CD4-positive, alpha-beta memory T cell (primary cell): ENCODE measurements around the gene PLXNA2. TPM values are rescaled to one million over a fixed set of nuclear protein-coding genes. Genes with fewer than 3 reads are reported as not detected.

Experiments
- CTCF ChIA-PET: fragments of 350-600 bp; sonication (Branson Sonifier 250); formaldehyde crosslinking; loops from one replicate; lab custom pipeline; 2021; ENCODE audit warnings: inconsistent platforms; ENCODE audit not compliant: partially characterized antibody; lab: Charles Lee
- POLR2A ChIA-PET: fragments of 350-600 bp; sonication (Branson Sonifier 250); formaldehyde crosslinking; loops from one replicate; lab custom pipeline; 2021; ENCODE audit not compliant: partially characterized antibody; lab: Charles Lee
- DNase-seq, 5 donors: peaks; one replicate each; pipeline versions ENCODE4 v3.0.0 to v3.0.0-alpha.2; 2020 to 2022; ENCODE audit warnings: mixed read lengths in 1 of 5
- H3K27ac ChIP-seq: one replicate; pipeline ENCODE4 v1.7.0; 2013; ENCODE audit warnings: low read depth, low read length
- H3K27me3 ChIP-seq: 2 replicates; pipeline ENCODE4 v1.7.0; 2013; ENCODE audit warnings: mild to moderate bottlenecking, low read length, moderate library complexity; ENCODE audit not compliant: insufficient read depth
- H3K36me3 ChIP-seq: 2 replicates; pipeline ENCODE4 v1.7.0; 2013; ENCODE audit warnings: mild to moderate bottlenecking, low read length, moderate library complexity; ENCODE audit not compliant: insufficient read depth
- H3K4me1 ChIP-seq: 2 replicates; pipeline ENCODE4 v1.7.0; 2013; ENCODE audit warnings: mild to moderate bottlenecking, low read length, moderate library complexity; ENCODE audit not compliant: insufficient read depth
- H3K4me3 ChIP-seq, 2 donors: one replicate each; pipeline ENCODE4 v1.7.0; 2013; ENCODE audit warnings: low read length in 2 of 2, mild to moderate bottlenecking in 1 of 2
- H3K9me3 ChIP-seq, 2 donors: one replicate each; pipeline ENCODE4 v1.7.0; 2013; ENCODE audit warnings: low read length in 2 of 2, control low read depth in 1 of 2; ENCODE audit not compliant: control insufficient read depth in 1 of 2
- H3K27ac Mint-ChIP-seq, 7 donors: one replicate each; pipeline ENCODE4 v1.8.0; 2020 to 2021; ENCODE audit warnings: mixed read lengths in 7 of 7, mild to moderate bottlenecking in 6 of 7, inconsistent platforms in 3 of 7, moderate library complexity in 3 of 7
- H3K27me3 Mint-ChIP-seq, 2 donors: one replicate each; pipeline ENCODE4 v1.8.0; 2020 to 2021; ENCODE audit warnings: mixed read lengths in 2 of 2
- H3K36me3 Mint-ChIP-seq, 2 donors: one replicate each; pipeline ENCODE4 v1.8.0; 2020 to 2021; ENCODE audit warnings: mixed read lengths in 2 of 2, inconsistent platforms in 1 of 2, mild to moderate bottlenecking in 1 of 2
- H3K4me1 Mint-ChIP-seq, 4 donors: one replicate each; pipeline ENCODE4 v1.8.0; 2020 to 2021; ENCODE audit warnings: mixed read lengths in 4 of 4, mild to moderate bottlenecking in 1 of 4
- H3K4me3 Mint-ChIP-seq, 8 donors: one replicate each; pipeline ENCODE4 v1.8.0; 2020 to 2021; ENCODE audit warnings: mixed read lengths in 8 of 8, mild to moderate bottlenecking in 7 of 8, moderate library complexity in 6 of 8, inconsistent platforms in 3 of 8
- H3K9me3 Mint-ChIP-seq, 8 donors: one replicate each; pipeline ENCODE4 v1.8.0; 2020 to 2021; ENCODE audit warnings: mixed read lengths in 8 of 8, mild to moderate bottlenecking in 5 of 8, inconsistent platforms in 3 of 8, moderate library complexity in 1 of 8
- intact Hi-C: fragments of 100-400 bp; cut with micrococcal nuclease; formaldehyde crosslinking; loops from one replicate; pipeline ENCODE4 v1.15.1; 2023
- polyA plus RNA-seq, 2 donors: library from polyadenylated mRNA; unstranded; fragments of 300-500 nt; fragmentation: Illumina TruSeq; gene quantifications; one replicate each; pipeline ENCODE4 v1.2.3, GENCODE V29; 2021
- total RNA-seq, 2 experiments: library from RNA; stranded (reverse); gene quantifications; one replicate each; pipeline ENCODE4 v1.2.3, GENCODE V29; 2021

PLXNA2 gene
- total and polyA plus RNA-seq, 4 experiments from 2014 or later, result 0.10 to 4.0 (median 1.8) TPM

DNA sequence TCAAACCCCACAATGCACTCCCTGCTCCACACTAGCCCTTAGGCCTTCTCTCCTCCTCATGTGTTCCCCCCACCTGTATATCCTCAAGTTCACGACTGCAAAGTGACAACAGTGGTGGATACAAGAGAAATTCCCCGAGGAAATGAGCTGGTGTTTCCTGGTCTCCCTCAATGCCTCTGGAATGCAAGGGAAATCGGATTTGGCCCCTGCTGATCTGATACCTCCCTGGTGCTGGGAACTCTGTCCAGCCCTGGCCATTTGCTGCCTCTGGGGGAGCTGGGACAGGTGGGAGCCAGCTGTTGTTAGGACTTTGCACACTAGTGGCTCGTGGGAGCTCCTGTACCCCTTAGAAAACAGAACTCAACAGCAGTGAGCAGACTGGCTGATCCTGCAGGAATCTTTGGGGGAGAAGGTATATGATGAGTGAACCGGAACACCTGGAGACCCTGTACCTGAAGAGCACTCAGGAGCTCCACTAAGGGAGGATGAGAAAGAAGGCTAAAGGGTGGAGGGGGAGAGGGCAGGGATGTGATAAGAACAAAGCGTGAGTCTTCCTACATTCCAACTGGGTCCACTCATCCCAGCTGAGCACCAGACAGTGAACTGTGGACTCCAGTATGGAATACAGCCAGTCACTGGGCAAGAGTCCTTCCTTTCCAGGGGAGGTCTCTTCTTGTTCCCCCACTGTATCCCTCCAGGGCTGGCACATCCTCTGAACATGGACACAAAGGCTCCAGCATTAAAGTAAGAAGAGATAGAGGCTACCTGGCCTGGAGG lies 69.3 kb downstream of the PLXNA2 start:
- DNase-seq, result no peak
- Mint-ChIP-seq H3K27ac (no peak overlapping the region), H3K9me3 (no peaks in the 10 kb centered on the region), H3K27me3 (peaks cover 4 to 9% of the 10 kb centered on the region in 2 donors), H3K4me1 (no peaks in the 10 kb centered on the region), H3K4me3 (no peak overlapping the region), H3K36me3 (no peaks in the 10 kb centered on the region)
- H3K4me3 ChIP-seq, result no peak overlapping the region
- H3K36me3 ChIP-seq, result no peaks in the 10 kb centered on the region
- no peaks in the 10 kb centered on the region for H3K9me3 ChIP-seq
- CTCF ChIA-PET, result interaction anchor here (0.8 kb wide), 1 partner anchor 25 kb away, joined by 3 read pairs; no protein-coding TSS in a partner anchor
- H3K4me1 ChIP-seq, result no peaks in the 10 kb centered on the region
- H3K27me3 ChIP-seq, result no peaks in the 10 kb centered on the region
- POLR2A ChIA-PET, result no interaction called here
- intact Hi-C loops, result no loop called here
- H3K27ac ChIP-seq, result no peak overlapping the region

DNA sequence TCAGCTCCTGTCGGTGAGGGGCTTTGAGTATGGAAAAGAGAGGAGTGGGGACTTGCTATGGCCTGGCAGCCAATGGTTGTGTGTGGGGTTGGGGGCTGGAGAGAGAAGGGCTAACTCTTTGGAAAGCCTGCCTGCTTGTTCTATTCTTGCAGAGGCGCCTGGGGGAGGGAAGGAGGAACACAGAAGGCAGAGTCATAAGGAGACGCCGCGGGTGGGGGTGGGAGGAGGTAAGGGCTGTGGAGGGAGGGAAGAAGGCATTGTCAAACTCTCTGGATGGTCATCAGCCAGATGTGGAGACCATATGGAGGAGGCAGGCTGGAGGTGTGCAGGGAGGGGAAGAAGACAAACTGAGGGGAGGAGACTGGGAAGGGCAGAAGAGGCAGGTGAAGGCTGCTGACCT lies 70.0 kb downstream of the PLXNA2 start:
- Histone ChIP-seq H3K27ac (no peak overlapping the region), H3K27me3 (no peaks in the 10 kb centered on the region), H3K4me1 (no peaks in the 10 kb centered on the region), H3K36me3 (no peaks in the 10 kb centered on the region), H3K4me3 (no peak overlapping the region), H3K9me3 (no peaks in the 10 kb centered on the region)
- Mint-ChIP-seq H3K36me3 (no peaks in the 10 kb centered on the region), H3K27ac (no peak overlapping the region), H3K4me3 (no peak overlapping the region), H3K4me1 (no peaks in the 10 kb centered on the region), H3K9me3 (no peaks in the 10 kb centered on the region), H3K27me3 (peaks cover 4 to 11% of the 10 kb centered on the region in 2 donors)
- ChIA-PET POLR2A (no interaction called here), CTCF (interaction anchor here (0.7 to 0.8 kb wide), 2 partner anchors 24 to 26 kb away, joined by 3 read pairs; no protein-coding TSS in a partner anchor)
- no peak for DNase-seq
- intact Hi-C loops, result no loop called here

DNA sequence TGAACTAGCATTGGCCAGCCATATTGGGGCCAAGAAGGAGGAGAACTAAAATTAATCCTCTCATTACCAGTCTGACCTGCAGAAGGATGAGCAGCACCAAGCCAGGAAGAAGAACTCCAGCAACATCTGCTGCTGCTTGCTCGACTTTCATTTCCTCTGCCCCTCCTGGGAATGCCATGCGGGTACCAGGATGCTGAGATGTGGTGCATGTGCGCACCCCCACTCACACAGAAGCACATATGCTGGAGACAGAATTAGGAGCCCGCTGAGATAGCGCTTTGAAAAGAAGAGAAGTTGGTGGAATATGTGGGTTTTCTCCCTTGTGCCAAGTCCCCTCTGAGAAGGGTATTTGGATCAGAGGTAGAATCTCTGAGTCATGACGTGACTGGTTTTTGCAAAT lies 70.4 kb downstream of the PLXNA2 start:
- intact Hi-C loops, result no loop called here
- no peaks in the 10 kb centered on the region for H3K36me3 Mint-ChIP-seq

DNA sequence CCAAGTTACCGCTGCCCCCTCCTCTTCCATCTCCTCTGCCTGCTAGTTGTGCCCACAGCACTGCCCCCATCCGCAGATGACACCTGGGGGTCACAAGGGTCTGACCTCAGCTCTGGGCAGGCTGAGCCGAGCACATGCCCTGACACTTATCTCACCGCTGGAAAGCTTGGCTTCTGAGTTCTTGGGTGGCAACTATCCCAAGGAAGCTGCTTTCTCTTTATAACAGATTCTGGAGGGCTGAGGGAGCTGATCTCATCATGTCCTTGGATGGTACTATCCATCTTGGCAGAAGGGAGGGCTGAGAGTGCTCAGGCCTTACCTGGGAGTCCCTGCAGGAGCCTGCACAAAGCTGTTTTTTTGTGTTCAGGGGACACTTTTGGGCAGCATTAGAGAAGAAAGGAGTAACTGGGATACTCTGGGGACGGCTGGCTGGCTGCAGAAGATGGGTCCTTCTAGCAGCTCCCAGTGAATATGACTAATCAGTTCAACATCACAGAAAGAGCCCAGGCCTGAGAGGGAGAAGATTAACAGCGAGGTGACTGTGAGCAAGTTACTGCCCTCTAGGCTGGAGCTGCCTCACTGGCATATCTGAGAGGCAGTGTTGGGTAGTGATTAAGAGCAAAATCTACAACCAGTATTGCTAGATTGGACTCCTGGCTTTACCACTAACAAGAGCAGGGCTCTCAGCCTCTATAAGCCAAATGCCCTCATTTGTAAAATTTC lies 71.6 kb downstream of the PLXNA2 start:
- Histone ChIP-seq H3K36me3 (no peaks in the 10 kb centered on the region), H3K4me3 (no peak overlapping the region), H3K9me3 (no peaks in the 10 kb centered on the region), H3K27ac (no peak overlapping the region), H3K4me1 (no peaks in the 10 kb centered on the region), H3K27me3 (no peaks in the 10 kb centered on the region)
- no peak overlapping the region for H3K4me3 Mint-ChIP-seq
- intact Hi-C loops, result no loop called here
- no peaks in the 10 kb centered on the region for H3K9me3 Mint-ChIP-seq
- peaks cover 3 to 10% of the 10 kb centered on the region in 2 donors for H3K27me3 Mint-ChIP-seq
- ChIA-PET POLR2A (no interaction called here), CTCF (interaction anchor here (1.1 to 1.2 kb wide), 2 partner anchors 41 to 72 kb away, joined by 3 read pairs; partner anchors contain the start of gene PLXNA2)
- no peaks in the 10 kb centered on the region for H3K36me3 Mint-ChIP-seq
- no peak overlapping the region for H3K27ac Mint-ChIP-seq
- no peak for DNase-seq
- no peaks in the 10 kb centered on the region for H3K4me1 Mint-ChIP-seq

More for the DNA sequence above, 70.4 kb downstream of the PLXNA2 start:
- no peak overlapping the region for H3K4me3 ChIP-seq
- H3K27me3 Mint-ChIP-seq, result peaks cover 4 to 11% of the 10 kb centered on the region in 2 donors
- no peak overlapping the region for H3K27ac ChIP-seq
- ChIA-PET POLR2A (no interaction called here), CTCF (interaction anchor here (0.7 kb wide), 1 partner anchor 24 kb away, joined by 3 read pairs; no protein-coding TSS in a partner anchor)
- no peak for DNase-seq
- no peak overlapping the region for H3K4me3 Mint-ChIP-seq
- H3K4me1 ChIP-seq, result no peaks in the 10 kb centered on the region
- H3K27me3 ChIP-seq, result no peaks in the 10 kb centered on the region
- H3K27ac Mint-ChIP-seq, result no peak overlapping the region
- no peaks in the 10 kb centered on the region for H3K9me3 ChIP-seq
- no peaks in the 10 kb centered on the region for H3K9me3 Mint-ChIP-seq
- H3K4me1 Mint-ChIP-seq, result no peaks in the 10 kb centered on the region
- no peaks in the 10 kb centered on the region for H3K36me3 ChIP-seq

DNA sequence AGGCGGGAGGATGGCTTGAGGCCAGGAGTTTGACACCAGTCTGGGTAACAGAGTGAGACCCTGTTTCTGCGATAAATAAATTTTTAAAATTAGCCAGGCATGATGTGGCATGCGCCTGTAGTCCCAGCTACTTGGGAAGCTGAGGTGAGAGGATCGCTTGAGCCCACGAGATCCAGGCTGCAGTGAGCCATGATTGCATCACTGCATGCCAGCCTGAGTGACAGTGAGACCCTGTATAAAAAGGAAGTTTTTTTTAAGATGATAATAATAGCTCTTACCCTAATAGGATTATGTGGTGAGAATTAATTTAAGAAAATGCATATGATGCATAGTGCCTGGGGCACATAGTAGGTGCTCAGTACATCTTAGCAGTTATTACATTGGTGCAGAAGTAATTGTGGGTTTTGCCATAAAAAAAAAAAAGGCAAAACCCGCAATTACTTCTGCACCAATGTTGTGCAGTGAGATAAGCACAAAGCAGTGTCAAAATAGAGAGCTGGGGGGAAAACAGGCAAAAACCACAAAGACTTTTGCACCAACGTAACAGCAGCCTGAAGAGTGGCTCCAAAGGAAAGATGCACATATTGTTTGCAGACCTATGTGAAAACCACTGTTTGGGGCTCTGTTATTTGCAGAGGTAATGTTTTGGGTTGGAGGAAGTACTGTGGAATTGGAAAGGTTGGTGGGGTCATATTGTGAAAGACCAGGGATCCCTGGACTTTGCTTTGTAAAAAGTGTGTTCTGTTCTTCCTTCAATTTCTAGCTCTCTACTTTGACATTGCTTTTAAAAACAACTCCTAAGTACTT lies 72.4 kb downstream of the PLXNA2 start:
- CTCF ChIA-PET, result interaction anchor here (1.1 to 1.2 kb wide), 2 partner anchors 40 to 73 kb away, joined by 3 read pairs; partner anchors contain the start of gene PLXNA2

DNA sequence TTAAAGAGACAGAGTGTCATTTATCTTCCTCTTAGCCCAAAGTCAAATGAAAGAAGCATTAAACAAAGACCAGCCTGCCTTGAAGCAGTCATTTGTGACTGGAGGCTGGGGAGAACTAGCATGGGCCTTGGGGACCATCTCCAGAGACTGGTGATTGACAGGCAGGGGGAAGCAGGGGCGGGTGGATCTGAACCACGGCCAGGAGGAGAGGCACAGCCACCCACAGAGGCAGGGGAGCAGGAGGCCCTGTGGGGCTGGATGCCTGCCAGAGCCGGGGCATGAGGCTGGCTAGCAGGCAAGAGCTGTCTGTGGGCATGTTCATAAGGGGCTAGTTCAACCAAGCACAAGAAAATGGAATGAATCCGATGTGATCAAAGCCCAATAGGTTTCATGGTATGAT lies 73.9 kb downstream of the PLXNA2 start:
- no peak overlapping the region for H3K27ac Mint-ChIP-seq
- H3K27me3 Mint-ChIP-seq, result peaks cover 8 to 23% of the 10 kb centered on the region in 2 donors
- no peak overlapping the region for H3K27ac ChIP-seq
- no peak overlapping the region for H3K4me3 ChIP-seq
- no peaks in the 10 kb centered on the region for H3K27me3 ChIP-seq
- no peak for DNase-seq
- no peaks in the 10 kb centered on the region for H3K9me3 Mint-ChIP-seq
- no peaks in the 10 kb centered on the region for H3K36me3 Mint-ChIP-seq
- no peaks in the 10 kb centered on the region for H3K4me1 Mint-ChIP-seq
- no peaks in the 10 kb centered on the region for H3K4me1 ChIP-seq
- H3K9me3 ChIP-seq, result no peaks in the 10 kb centered on the region
- POLR2A ChIA-PET, result no interaction called here
- no peaks in the 10 kb centered on the region for H3K36me3 ChIP-seq
- no peak overlapping the region for H3K4me3 Mint-ChIP-seq
- intact Hi-C loops, result no loop called here
- CTCF ChIA-PET, result no interaction called here

More for the DNA sequence above, 72.4 kb downstream of the PLXNA2 start:
- no peak overlapping the region for H3K4me3 Mint-ChIP-seq
- Histone ChIP-seq H3K9me3 (no peaks in the 10 kb centered on the region), H3K27me3 (no peaks in the 10 kb centered on the region), H3K36me3 (no peaks in the 10 kb centered on the region), H3K27ac (no peak overlapping the region), H3K4me3 (no peak overlapping the region), H3K4me1 (no peaks in the 10 kb centered on the region)
- H3K27ac Mint-ChIP-seq, result no peak overlapping the region
- intact Hi-C loops, result no loop called here
- H3K4me1 Mint-ChIP-seq, result no peaks in the 10 kb centered on the region
- no peak for DNase-seq
- H3K36me3 Mint-ChIP-seq, result no peaks in the 10 kb centered on the region
- H3K9me3 Mint-ChIP-seq, result no peaks in the 10 kb centered on the region
- POLR2A ChIA-PET, result no interaction called here
- H3K27me3 Mint-ChIP-seq, result peaks cover 6 to 16% of the 10 kb centered on the region in 2 donors
